Upper lobe of left lung (tissue), 6 donors: ENCODE data around the gene GLRA1. TPM values are rescaled to one million over a fixed set of nuclear protein-coding genes. Genes with fewer than 3 reads are reported as not detected.

Experiments
- ATAC-seq, 2 donors: fragments of 200-7000 bp; cut with Tn5 transposase; one replicate each; pipeline ENCODE4 v1.9.1; 2022; ENCODE audit warnings: mild to moderate bottlenecking in 2 of 2, moderate library complexity in 2 of 2; ENCODE audit not compliant: low FRiP score in 2 of 2
- DNase-seq, 2 donors: peaks; one replicate each; pipeline ENCODE4 v3.0.0-alpha.2; 2019 to 2020
- H3K27ac ChIP-seq, 4 donors: fragments of 200-600 bp; sonication (generic); one replicate each; pipeline ENCODE4 v1.5.1; 2016 to 2019
- H3K27me3 ChIP-seq, 4 donors: fragments of 200-600 bp; sonication (generic); one replicate each; pipeline ENCODE4 v1.5.1; 2017 to 2019
- H3K36me3 ChIP-seq, 4 donors: fragments of 200-600 bp; sonication (generic); one replicate each; pipeline ENCODE4 v1.5.1; 2016 to 2019
- H3K4me1 ChIP-seq, 4 donors: fragments of 200-600 bp; sonication (generic); one replicate each; pipeline ENCODE4 v1.5.1; 2018 to 2019
- H3K4me3 ChIP-seq, 4 donors: fragments of 200-600 bp; sonication (generic); one replicate each; pipeline ENCODE4 v1.5.1; 2017 to 2019; ENCODE audit warnings: mild to moderate bottlenecking in 2 of 4, moderate library complexity in 1 of 4
- H3K9me3 ChIP-seq, 4 donors: fragments of 200-600 bp; sonication (generic); one replicate each; pipeline ENCODE4 v1.5.1; 2018 to 2019
- EP300 ChIP-seq, 4 donors: sonication (generic); formaldehyde crosslinking; IDR thresholded peaks; one replicate each; pipeline ENCODE4 v1.5.1; 2017; ENCODE audit warnings: antibody characterized with exemption in 4 of 4, control low read depth in 2 of 4
- POLR2A ChIP-seq, 4 donors: fragments of 450-650 bp; IDR thresholded peaks; one replicate each; pipeline ENCODE4 v1.5.1; 2016 to 2017; ENCODE audit warnings: antibody characterized with exemption in 4 of 4, mild to moderate bottlenecking in 2 of 4
- POLR2AphosphoS5 ChIP-seq, 2 donors: sonication (generic); formaldehyde crosslinking; IDR thresholded peaks; one replicate each; pipeline ENCODE4 v1.5.1; 2017; ENCODE audit warnings: antibody characterized with exemption in 2 of 2
- WGBS, 2 donors: methylation state at CpG; one replicate each; pipeline ENCODE4 v1.1.5; 2017 to 2018; 5-methylcytosine and 5-hydroxymethylcytosine counted together
- total RNA-seq, 6 donors: library from RNA; depleted of rRNA in 4 of 6; stranded (reverse); fragments of >200 nt in 4 of 6; gene quantifications; one replicate each; pipeline versions ENCODE4 v1.1.0 to v1.2.1, GENCODE V29; 2016 to 2021
- TF ChIP-seq, protein P1 (sequence below), 6 experiments: fragments of 450-650 bp in 4 of 6; fragments of 200-600 bp in 2 of 6; sonication (generic) in 2 of 6; IDR thresholded peaks; one replicate each; pipeline ENCODE4 v1.5.1; 2016 to 2019; ENCODE audit warnings: antibody characterized with exemption in 6 of 6
- donor health status: DM: no; HTN: no; CAD: no; lungs with moderate emphysema.
- donor health status: DM: no; HTN: yes; CAD: no; lungs with severe emphysema.

The GLRA1 gene
- total RNA-seq, 6 donors from 2014 or later, result not detected

GRCh38 chr5:151911011-151911410, 13.6 kb downstream of the GLRA1 start:
- Histone ChIP-seq H3K4me1 (peaks cover 0 to 5% (median 0%) of the 10 kb centered on the region in 4 donors), H3K36me3 (no peaks in the 10 kb centered on the region), H3K4me3 (no peak overlapping the region), H3K27me3 (no peaks in the 10 kb centered on the region), H3K27ac (no peak overlapping the region), H3K9me3 (no peaks in the 10 kb centered on the region)
- DNase-seq, result no peak
- TF ChIP-seq EP300 (IDR thresholded peaks at IDR 0.05), result no peak
- TF ChIP-seq POLR2AphosphoS5 (IDR thresholded peaks at IDR 0.05), result no peak
- TF ChIP-seq POLR2A (IDR thresholded peaks at IDR 0.05), result no peak
- TF ChIP-seq, protein P1, sequence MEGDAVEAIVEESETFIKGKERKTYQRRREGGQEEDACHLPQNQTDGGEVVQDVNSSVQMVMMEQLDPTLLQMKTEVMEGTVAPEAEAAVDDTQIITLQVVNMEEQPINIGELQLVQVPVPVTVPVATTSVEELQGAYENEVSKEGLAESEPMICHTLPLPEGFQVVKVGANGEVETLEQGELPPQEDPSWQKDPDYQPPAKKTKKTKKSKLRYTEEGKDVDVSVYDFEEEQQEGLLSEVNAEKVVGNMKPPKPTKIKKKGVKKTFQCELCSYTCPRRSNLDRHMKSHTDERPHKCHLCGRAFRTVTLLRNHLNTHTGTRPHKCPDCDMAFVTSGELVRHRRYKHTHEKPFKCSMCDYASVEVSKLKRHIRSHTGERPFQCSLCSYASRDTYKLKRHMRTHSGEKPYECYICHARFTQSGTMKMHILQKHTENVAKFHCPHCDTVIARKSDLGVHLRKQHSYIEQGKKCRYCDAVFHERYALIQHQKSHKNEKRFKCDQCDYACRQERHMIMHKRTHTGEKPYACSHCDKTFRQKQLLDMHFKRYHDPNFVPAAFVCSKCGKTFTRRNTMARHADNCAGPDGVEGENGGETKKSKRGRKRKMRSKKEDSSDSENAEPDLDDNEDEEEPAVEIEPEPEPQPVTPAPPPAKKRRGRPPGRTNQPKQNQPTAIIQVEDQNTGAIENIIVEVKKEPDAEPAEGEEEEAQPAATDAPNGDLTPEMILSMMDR (IDR thresholded peaks at IDR 0.05), result no peak
- ATAC-seq, result no peak

- peaks cover 0 to 9% (median 0%) of the 10 kb centered on the region in 4 donors for H3K4me1 ChIP-seq
- DNase-seq (no peak), ATAC-seq (no peak)
- no peaks in the 10 kb centered on the region for H3K36me3 ChIP-seq
- H3K27ac ChIP-seq, result no peak overlapping the region
- TF ChIP-seq POLR2A (IDR thresholded peaks at IDR 0.05) (no peak), EP300 (IDR thresholded peaks at IDR 0.05) (no peak), POLR2AphosphoS5 (IDR thresholded peaks at IDR 0.05) (no peak)
- TF ChIP-seq, protein P1 (IDR thresholded peaks at IDR 0.05), result no peak
- 65 to 74% methylated on average over 1 of the region's 1 CpG for WGBS, 2 donors
- no peaks in the 10 kb centered on the region for H3K27me3 ChIP-seq
- H3K4me3 ChIP-seq, result no peak overlapping the region
- no peaks in the 10 kb centered on the region for H3K9me3 ChIP-seq
Measured at GRCh38 chr5:151909628-151910027, 15.0 kb downstream of the GLRA1 start.

DNA sequence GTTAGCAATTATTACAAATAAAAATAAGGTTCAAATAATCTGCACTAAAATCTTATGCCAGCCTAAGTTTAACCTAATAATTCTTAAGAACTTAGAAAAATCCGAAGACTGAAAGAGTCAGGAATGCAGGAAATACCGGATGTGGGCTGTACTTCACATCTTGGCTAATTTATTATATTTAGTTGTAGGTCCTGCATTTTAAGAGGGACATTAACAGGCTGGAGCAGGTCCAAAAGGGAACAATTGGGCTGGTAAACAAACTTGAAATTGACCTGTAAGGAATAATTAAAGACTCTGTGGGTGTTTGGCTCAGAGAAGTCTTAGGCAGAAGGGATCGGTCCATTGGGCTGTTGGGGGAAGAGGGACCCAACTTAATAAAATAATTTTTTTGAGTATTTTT, 18.4 kb downstream of the GLRA1 start:
- Histone ChIP-seq H3K27ac (no peak overlapping the region), H3K36me3 (no peaks in the 10 kb centered on the region), H3K4me1 (peaks cover 0 to 9% (median 0%) of the 10 kb centered on the region in 4 donors), H3K9me3 (no peaks in the 10 kb centered on the region), H3K27me3 (no peaks in the 10 kb centered on the region), H3K4me3 (no peak overlapping the region)
- WGBS, 2 donors, result 25 to 38% methylated on average over 3 of the region's 3 CpGs
- DNase-seq (no peak), ATAC-seq (no peak)
- no peak for TF ChIP-seq EP300 (IDR thresholded peaks at IDR 0.05)
- TF ChIP-seq, protein P1 (IDR thresholded peaks at IDR 0.05), result no peak
- no peak for TF ChIP-seq POLR2AphosphoS5 (IDR thresholded peaks at IDR 0.05)

DNA sequence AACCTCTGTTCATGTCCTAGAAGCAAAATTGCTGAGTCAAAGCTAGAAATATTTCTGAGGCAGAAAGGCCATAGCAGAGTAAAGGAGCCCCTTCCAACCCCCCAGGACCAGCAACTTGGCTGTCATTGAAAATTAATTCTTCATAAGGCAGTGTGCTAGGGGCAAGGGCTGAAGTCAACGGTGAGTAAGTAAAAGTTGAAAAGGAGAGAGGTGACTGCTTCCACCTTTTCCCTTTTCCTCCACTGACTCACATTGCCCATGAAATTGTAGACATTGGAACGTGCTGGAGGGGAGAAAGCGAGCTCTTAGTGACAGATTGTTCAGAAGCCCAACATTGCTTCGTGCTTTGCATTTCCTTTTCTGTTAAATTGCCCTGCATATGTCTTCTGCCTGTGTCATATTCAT, 19.1 kb downstream of the GLRA1 start:
- TF ChIP-seq EP300 (IDR thresholded peaks at IDR 0.05) (no peak), POLR2AphosphoS5 (IDR thresholded peaks at IDR 0.05) (no peak), POLR2A (IDR thresholded peaks at IDR 0.05) (no peak)
- TF ChIP-seq, protein P1 (IDR thresholded peaks at IDR 0.05), result no peak
- ATAC-seq, result no peak

DNA sequence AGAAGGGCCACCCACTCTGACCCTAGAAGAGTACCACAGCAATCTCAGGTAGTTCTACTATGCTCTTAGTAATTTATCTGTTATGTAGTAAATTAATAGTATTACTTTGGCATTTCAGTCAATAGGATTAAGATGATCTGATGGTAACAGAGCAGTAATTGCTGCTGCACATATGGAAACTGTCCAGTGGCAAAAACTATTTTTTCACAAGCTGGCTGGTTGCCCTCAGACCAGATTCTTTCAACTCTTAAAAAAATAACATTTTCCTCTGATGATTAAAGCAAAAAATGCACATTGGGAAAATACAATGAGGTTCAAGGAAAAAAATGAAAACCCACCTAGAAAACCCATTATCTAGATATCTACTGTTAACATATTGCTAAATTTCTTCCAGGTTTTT, 19.7 kb downstream of the GLRA1 start:
- H3K4me1 ChIP-seq, result peaks cover 0 to 9% (median 0%) of the 10 kb centered on the region in 4 donors
- H3K27me3 ChIP-seq, result no peaks in the 10 kb centered on the region
- H3K36me3 ChIP-seq, result no peaks in the 10 kb centered on the region
- DNase-seq, result no peak
- H3K9me3 ChIP-seq, result no peaks in the 10 kb centered on the region
- H3K4me3 ChIP-seq, result no peak overlapping the region
- no peak overlapping the region for H3K27ac ChIP-seq
- ATAC-seq, result no peak
- TF ChIP-seq, protein P1 (IDR thresholded peaks at IDR 0.05), result no peak
- TF ChIP-seq EP300 (IDR thresholded peaks at IDR 0.05) (no peak), POLR2AphosphoS5 (IDR thresholded peaks at IDR 0.05) (no peak)

More for the DNA sequence above, 19.1 kb downstream of the GLRA1 start:
- DNase-seq, result no peak
- H3K27me3 ChIP-seq, result no peaks in the 10 kb centered on the region
- no peaks in the 10 kb centered on the region for H3K9me3 ChIP-seq
- H3K4me3 ChIP-seq, result no peak overlapping the region
- 38 to 48% methylated on average over 4 of the region's 4 CpGs for WGBS, 2 donors
- H3K36me3 ChIP-seq, result no peaks in the 10 kb centered on the region
- H3K4me1 ChIP-seq, result peaks cover 0 to 9% (median 0%) of the 10 kb centered on the region in 4 donors
- H3K27ac ChIP-seq, result no peak overlapping the region
